A549 treated with Mapracorat at 1 μM for 4 hours (cell line): ENCODE data around the gene EVA1A. TPM values are rescaled to one million over a fixed set of nuclear protein-coding genes. Genes with fewer than 3 reads are reported as not detected.

ENCODE experiments used
- total RNA-seq: library from RNA; stranded (reverse); fragments of 200-300 nt; extraction: Qiagen RNA extraction; gene quantifications from 5 replicates; pipeline ENCODE4 v1.2.3, GENCODE V29; 2022

Gene EVA1A, protein sequence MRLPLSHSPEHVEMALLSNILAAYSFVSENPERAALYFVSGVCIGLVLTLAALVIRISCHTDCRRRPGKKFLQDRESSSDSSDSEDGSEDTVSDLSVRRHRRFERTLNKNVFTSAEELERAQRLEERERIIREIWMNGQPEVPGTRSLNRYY
- 7.8 to 14.0 TPM (median 9.1 TPM) in 5 replicates for total RNA-seq

GRCh38 chr2:75560768-75561565, at the start of gene EVA1A:
Gene EVA1A, minus strand, starts transcription at chr2:75560939. Its CDS starts 42,799 bp downstream, at chr2:75518140.

Other genes starting within 250 kb of the EVA1A start
- gene MRPL19, start 85.8 kb upstream of the EVA1A start, total RNA-seq = 63.7 to 75.0 TPM (median 67.7 TPM) in 5 replicates
- gene GCFC2, start 150.0 kb upstream of the EVA1A start, total RNA-seq = 14.4 to 20.8 TPM (median 15.2 TPM) in 5 replicates